ENCODE measurements around the gene PDIK1L. TPM values are rescaled to one million over a fixed set of nuclear protein-coding genes. Genes with fewer than 3 reads are reported as not detected.
"Not testable (repeated sequence)": the region's sequence is repeated elsewhere in the genome, so short reads cannot be mapped to it uniquely, and the experiment has no call there.

PDIK1L gene
- total RNA-seq, 3 donors from 2014 or later (not counting 1 experiment from before 2014, with no cell fraction given): 3.1 to 8.2 (median 8.1) TPM

DNA sequence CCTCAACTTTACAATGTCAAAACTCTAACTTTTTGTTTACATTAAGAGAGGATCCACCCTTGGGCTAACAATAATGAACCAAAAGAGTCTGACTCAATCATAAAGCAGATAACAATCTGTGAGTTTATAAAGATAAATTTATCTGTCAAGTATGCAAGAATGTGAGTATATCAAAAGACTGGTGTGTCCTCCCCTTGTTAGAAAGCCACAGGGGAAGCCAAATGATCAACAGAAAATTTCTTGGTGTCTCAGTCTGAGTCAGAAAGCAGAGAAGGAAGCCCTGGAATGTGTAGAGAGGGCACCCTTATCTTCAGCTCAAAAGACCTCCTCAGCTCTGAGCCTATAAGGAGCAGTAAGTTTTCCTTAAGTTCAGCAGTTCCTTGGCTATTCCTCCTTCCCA lies 13.9 kb upstream of the PDIK1L start:
- Histone ChIP-seq H3K4me1 (ENCODE audit: control insufficient read depth, insufficient read depth, low read length) (no peaks in the 10 kb centered on the region), H3K36me3 (ENCODE audit: control insufficient read depth, insufficient read depth, low read length) (no peaks in the 10 kb centered on the region), H3K27me3 (ENCODE audit: control insufficient read depth, insufficient read depth, low read length) (no peaks in the 10 kb centered on the region), H3K4me3 (ENCODE audit: low read length) (no peak overlapping the region), H3K27ac (ENCODE audit: low read length) (no peak overlapping the region), H3K9me3 (ENCODE audit: control insufficient read depth, insufficient read depth, low read length) (no peaks in the 10 kb centered on the region)
- Mint-ChIP-seq H3K27me3 (ENCODE audit: low read depth in 2 of 2) (peaks cover 3 to 11% of the 10 kb centered on the region in 2 donors), H3K27ac (no peak overlapping the region), H3K36me3 (no peaks in the 10 kb centered on the region), H3K4me1 (no peaks in the 10 kb centered on the region), H3K9me3 (no peaks in the 10 kb centered on the region), H3K4me3 (no peak overlapping the region)
- TF ChIP-seq, protein P1, sequence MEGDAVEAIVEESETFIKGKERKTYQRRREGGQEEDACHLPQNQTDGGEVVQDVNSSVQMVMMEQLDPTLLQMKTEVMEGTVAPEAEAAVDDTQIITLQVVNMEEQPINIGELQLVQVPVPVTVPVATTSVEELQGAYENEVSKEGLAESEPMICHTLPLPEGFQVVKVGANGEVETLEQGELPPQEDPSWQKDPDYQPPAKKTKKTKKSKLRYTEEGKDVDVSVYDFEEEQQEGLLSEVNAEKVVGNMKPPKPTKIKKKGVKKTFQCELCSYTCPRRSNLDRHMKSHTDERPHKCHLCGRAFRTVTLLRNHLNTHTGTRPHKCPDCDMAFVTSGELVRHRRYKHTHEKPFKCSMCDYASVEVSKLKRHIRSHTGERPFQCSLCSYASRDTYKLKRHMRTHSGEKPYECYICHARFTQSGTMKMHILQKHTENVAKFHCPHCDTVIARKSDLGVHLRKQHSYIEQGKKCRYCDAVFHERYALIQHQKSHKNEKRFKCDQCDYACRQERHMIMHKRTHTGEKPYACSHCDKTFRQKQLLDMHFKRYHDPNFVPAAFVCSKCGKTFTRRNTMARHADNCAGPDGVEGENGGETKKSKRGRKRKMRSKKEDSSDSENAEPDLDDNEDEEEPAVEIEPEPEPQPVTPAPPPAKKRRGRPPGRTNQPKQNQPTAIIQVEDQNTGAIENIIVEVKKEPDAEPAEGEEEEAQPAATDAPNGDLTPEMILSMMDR (IDR thresholded peaks at IDR 0.05): no peak
- ATAC-seq (no peak), DNase-seq (no peak)
- intact Hi-C loops (cut with micrococcal nuclease): no loop called here

DNA sequence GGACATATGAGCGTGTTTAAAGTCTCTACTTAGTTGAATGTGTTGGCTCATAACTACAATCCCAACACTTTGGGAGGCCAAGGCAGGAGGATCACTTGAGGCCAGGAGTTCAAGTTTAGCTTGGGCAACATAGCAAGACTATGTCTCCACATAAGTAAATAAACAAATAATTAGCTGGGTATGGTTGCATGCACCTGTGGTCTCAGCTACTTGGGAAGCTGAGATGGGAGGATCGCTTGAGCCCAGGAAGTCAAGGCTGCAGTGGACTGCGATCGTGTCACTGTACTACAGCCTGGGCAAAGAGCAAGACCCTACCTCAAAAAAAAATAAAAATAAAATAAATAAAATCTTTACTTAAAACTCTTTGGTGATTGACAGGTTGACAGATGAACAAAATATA lies 13.0 kb upstream of the PDIK1L start:
- peaks cover 2 to 3% of the 10 kb centered on the region in 2 donors for H3K27me3 Mint-ChIP-seq (ENCODE audit: low read depth in 2 of 2)
- H3K27ac Mint-ChIP-seq: no peak overlapping the region
- intact Hi-C loops (cut with micrococcal nuclease): no loop called here
- H3K27ac ChIP-seq (ENCODE audit: low read length): no peak overlapping the region
- TF ChIP-seq, protein P1 (IDR thresholded peaks at IDR 0.05): no peak
- no peaks in the 10 kb centered on the region for H3K9me3 Mint-ChIP-seq
- no peak overlapping the region for H3K4me3 ChIP-seq (ENCODE audit: low read length)
- no peaks in the 10 kb centered on the region for H3K27me3 ChIP-seq (ENCODE audit: control insufficient read depth, insufficient read depth, low read length)
- no peak overlapping the region for H3K4me3 Mint-ChIP-seq
- 100% methylated on average over 2 of the region's 4 CpGs for WGBS (ENCODE audit: insufficient coverage)
- no peaks in the 10 kb centered on the region for H3K9me3 ChIP-seq (ENCODE audit: control insufficient read depth, insufficient read depth, low read length)
- H3K4me1 Mint-ChIP-seq: no peaks in the 10 kb centered on the region
- no peaks in the 10 kb centered on the region for H3K36me3 Mint-ChIP-seq
- no peak for ATAC-seq
- no peaks in the 10 kb centered on the region for H3K4me1 ChIP-seq (ENCODE audit: control insufficient read depth, insufficient read depth, low read length)
- no peaks in the 10 kb centered on the region for H3K36me3 ChIP-seq (ENCODE audit: control insufficient read depth, insufficient read depth, low read length)
- no peak for DNase-seq

DNA sequence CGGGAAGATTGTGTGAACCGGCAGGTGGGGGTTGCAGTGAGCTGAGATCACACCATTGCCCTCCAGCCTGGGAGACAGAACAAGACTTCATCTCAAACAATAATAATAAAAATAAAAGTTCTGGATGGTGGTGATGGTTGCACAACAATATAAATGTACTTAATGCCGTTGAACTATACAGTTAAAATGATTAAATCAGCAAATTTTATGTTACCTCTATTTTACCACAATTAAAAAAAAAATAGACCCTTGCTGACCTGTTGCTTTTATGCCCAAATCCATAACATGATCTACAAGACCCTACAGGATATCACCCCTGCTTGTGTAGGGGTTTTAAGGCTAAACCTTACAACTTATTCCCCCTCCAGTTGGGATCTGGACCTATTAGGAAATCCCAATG lies 11.8 kb upstream of the PDIK1L start:
- TF ChIP-seq, protein P1 (IDR thresholded peaks at IDR 0.05): no peak
- no peak for ATAC-seq
- no peaks in the 10 kb centered on the region for H3K9me3 Mint-ChIP-seq
- Histone ChIP-seq H3K4me3 (ENCODE audit: low read length) (no peak overlapping the region), H3K27me3 (ENCODE audit: control insufficient read depth, insufficient read depth, low read length) (no peaks in the 10 kb centered on the region), H3K4me1 (ENCODE audit: control insufficient read depth, insufficient read depth, low read length) (no peaks in the 10 kb centered on the region), H3K9me3 (ENCODE audit: control insufficient read depth, insufficient read depth, low read length) (no peaks in the 10 kb centered on the region), H3K36me3 (ENCODE audit: control insufficient read depth, insufficient read depth, low read length) (no peaks in the 10 kb centered on the region), H3K27ac (ENCODE audit: low read length) (no peak overlapping the region)
- DNase-seq: no peak
- peaks cover 0 to 3% of the 10 kb centered on the region in 2 donors for H3K27me3 Mint-ChIP-seq (ENCODE audit: low read depth in 2 of 2)
- no peak overlapping the region for H3K4me3 Mint-ChIP-seq
- H3K4me1 Mint-ChIP-seq: no peaks in the 10 kb centered on the region
- no peaks in the 10 kb centered on the region for H3K36me3 Mint-ChIP-seq
- no peak overlapping the region for H3K27ac Mint-ChIP-seq
- WGBS (ENCODE audit: insufficient coverage): 100% methylated on average over 2 of the region's 3 CpGs
- intact Hi-C loops (cut with micrococcal nuclease): loop anchor here (10.0 kb wide), 1 partner anchor 295 kb away; no protein-coding TSS in a partner anchor

DNA sequence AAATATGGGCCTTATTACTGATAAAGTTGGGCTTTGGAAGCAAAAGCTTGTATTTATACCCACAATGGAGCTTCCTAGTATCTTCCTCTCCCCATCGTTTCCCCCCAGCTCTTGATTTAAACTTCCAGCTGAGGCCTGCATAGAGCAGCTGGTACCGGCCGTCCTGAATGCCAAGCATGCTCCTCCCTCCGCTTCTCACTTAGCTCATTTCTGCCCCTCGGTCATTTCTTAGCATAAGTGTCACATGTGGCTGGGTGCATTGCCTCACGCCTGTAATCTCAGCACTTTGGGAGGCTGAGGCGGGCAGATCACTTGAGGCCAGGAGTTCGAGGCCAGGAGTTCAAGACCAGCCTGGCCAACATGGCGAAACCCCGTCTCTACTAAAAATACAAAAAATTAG lies 11.4 kb upstream of the PDIK1L start:
- H3K4me1 ChIP-seq (ENCODE audit: control insufficient read depth, insufficient read depth, low read length); DNase-seq; H3K27me3 Mint-ChIP-seq (ENCODE audit: low read depth in 2 of 2); H3K27ac Mint-ChIP-seq; H3K4me3 ChIP-seq (ENCODE audit: low read length); H3K36me3 ChIP-seq (ENCODE audit: control insufficient read depth, insufficient read depth, low read length); H3K36me3 Mint-ChIP-seq; H3K27me3 ChIP-seq (ENCODE audit: control insufficient read depth, insufficient read depth, low read length); H3K4me1 Mint-ChIP-seq; H3K27ac ChIP-seq (ENCODE audit: low read length); ATAC-seq; H3K9me3 Mint-ChIP-seq; H3K4me3 Mint-ChIP-seq; H3K9me3 ChIP-seq (ENCODE audit: control insufficient read depth, insufficient read depth, low read length): not testable (repeated sequence)
- intact Hi-C loops (cut with micrococcal nuclease): loop anchor here (10.0 kb wide), 1 partner anchor 295 kb away; no protein-coding TSS in a partner anchor
- whole genome bisulfite sequencing (ENCODE audit: insufficient coverage): 89% methylated on average over 10 of the region's 10 CpGs
